Measurements from ENCODE around the gene HHIP. TPM values are rescaled to one million over a fixed set of nuclear protein-coding genes. Genes with fewer than 3 reads are reported as not detected.

HHIP gene
- total RNA-seq, 1 experiment from 2014 or later: 1.6 TPM

GRCh38 chr4:144650311-144651005, 4.5 kb downstream of the HHIP start:
- no peak for TF ChIP-seq CTCF (IDR thresholded peaks at IDR 0.05; ENCODE audit: unreplicated experiment)
- Mint-ChIP-seq H3K9me3 (ENCODE audit: low read depth, unreplicated experiment) (peaks cover 2% of the 10 kb centered on the region), H3K36me3 (ENCODE audit: insufficient read depth, unreplicated experiment) (peaks cover 14% of the 10 kb centered on the region), H3K27ac (ENCODE audit: unreplicated experiment) (no peak overlapping the region), H3K4me1 (ENCODE audit: low read depth, unreplicated experiment) (peaks cover 20% of the 10 kb centered on the region), H3K27me3 (ENCODE audit: unreplicated experiment) (no peaks in the 10 kb centered on the region), H3K4me3 (ENCODE audit: low read depth, unreplicated experiment) (no peak overlapping the region)
- no TSS peak for BruUV-seq (replicated peaks)
- CTCF ChIA-PET: no interaction called here
- intact Hi-C loops (cut with micrococcal nuclease; ENCODE audit: unreplicated experiment): no loop called here
- no peak for DNase-seq

DNA sequence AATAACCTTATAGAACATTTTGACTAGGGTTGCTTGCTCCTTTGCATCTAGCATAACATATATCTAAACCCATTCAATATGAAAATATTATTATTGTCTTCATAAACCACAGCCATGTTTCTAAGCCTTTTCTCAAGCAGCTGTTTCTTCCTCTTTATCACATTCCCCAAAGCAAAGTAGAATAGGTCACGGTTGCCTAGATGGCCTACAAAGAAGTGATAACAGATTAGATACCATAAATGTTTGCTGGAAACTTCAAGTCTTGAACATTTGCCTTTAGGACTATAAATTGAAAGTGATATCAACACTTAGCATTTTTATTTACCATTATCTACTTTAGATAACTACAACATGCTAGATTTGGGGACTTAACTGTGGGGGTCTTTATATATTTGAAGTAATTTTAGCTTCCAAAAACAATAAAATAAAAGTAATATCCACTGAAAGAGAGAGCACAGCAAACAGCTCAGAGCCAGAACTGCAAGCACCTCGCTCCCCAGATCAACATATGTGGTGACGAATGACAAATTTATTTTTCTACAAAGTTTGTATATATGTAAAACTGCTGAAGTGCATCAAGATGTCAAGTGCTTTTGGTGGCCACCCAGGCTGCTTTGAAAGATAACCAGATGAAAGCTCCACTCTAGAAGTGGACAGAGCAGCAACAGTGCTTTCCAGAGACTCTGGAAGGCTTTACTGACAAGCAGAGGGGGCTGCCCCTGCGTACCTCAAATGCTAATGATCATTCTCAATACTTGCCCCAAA, 8.0 kb downstream of the HHIP start:
- H3K27me3 Mint-ChIP-seq (ENCODE audit: unreplicated experiment): no peaks in the 10 kb centered on the region
- intact Hi-C loops (cut with micrococcal nuclease; ENCODE audit: unreplicated experiment): no loop called here
- no peak overlapping the region for H3K4me3 Mint-ChIP-seq (ENCODE audit: low read depth, unreplicated experiment)
- BruUV-seq (replicated peaks): no TSS peak
- H3K27ac Mint-ChIP-seq (ENCODE audit: unreplicated experiment): no peak overlapping the region
- H3K36me3 Mint-ChIP-seq (ENCODE audit: insufficient read depth, unreplicated experiment): no peaks in the 10 kb centered on the region
- CTCF ChIA-PET: no interaction called here
- no peaks in the 10 kb centered on the region for H3K9me3 Mint-ChIP-seq (ENCODE audit: low read depth, unreplicated experiment)
- no peak for DNase-seq
- H3K4me1 Mint-ChIP-seq (ENCODE audit: low read depth, unreplicated experiment): no peaks in the 10 kb centered on the region
- no peak for TF ChIP-seq CTCF (IDR thresholded peaks at IDR 0.05; ENCODE audit: unreplicated experiment)

DNA sequence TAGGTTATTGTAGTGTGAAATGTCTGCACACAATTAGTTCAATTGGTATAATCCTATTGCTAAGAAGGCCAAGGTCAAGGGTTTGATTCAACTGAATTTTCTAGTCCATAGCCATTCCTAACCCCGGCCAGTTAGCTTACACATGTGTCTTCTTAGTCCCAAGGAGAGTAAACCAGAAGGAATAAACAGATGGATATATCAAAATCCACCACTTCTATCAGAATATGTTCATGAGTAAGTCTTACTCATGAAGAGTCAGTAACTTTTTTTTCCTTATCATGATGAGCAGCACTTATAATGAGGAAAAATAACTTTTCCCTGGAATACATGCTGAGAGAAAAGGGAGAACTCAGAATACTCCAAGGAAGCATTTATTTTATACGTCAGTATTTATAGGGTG, 9.5 kb downstream of the HHIP start:
- CTCF ChIA-PET: no interaction called here
- intact Hi-C loops (cut with micrococcal nuclease; ENCODE audit: unreplicated experiment): no loop called here

DNA sequence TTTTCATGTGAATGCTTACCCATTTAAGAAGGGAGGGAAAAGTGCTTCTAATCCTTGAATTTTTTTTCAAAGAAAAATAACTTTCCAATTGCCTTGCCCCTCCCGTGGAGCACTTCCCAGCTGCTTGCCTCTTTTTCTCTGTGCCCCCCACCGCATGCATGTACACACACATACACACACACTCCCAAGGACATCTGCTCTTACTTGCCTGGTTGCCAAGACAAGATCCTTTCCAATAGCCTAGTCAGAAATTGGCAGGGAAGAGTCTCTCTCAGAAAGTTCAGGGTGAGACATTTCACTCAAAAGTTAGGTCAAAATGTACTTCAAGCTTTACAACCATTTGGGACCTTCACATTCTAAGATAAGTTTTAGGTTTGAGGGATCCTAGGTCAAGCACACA, 10.9 kb downstream of the HHIP start:
- H3K4me3 Mint-ChIP-seq (ENCODE audit: low read depth, unreplicated experiment): no peak overlapping the region
- H3K27ac Mint-ChIP-seq (ENCODE audit: unreplicated experiment): no peak overlapping the region
- CTCF ChIA-PET: no interaction called here
- no TSS peak for BruUV-seq (replicated peaks)
- H3K36me3 Mint-ChIP-seq (ENCODE audit: insufficient read depth, unreplicated experiment): no peaks in the 10 kb centered on the region
- no peak for DNase-seq
- H3K4me1 Mint-ChIP-seq (ENCODE audit: low read depth, unreplicated experiment): no peaks in the 10 kb centered on the region
- TF ChIP-seq CTCF (IDR thresholded peaks at IDR 0.05; ENCODE audit: unreplicated experiment): no peak
- no peaks in the 10 kb centered on the region for H3K27me3 Mint-ChIP-seq (ENCODE audit: unreplicated experiment)
- intact Hi-C loops (cut with micrococcal nuclease; ENCODE audit: unreplicated experiment): no loop called here
- no peaks in the 10 kb centered on the region for H3K9me3 Mint-ChIP-seq (ENCODE audit: low read depth, unreplicated experiment)

More for the DNA sequence above, 9.5 kb downstream of the HHIP start:
- DNase-seq: no peak
- H3K4me3 Mint-ChIP-seq (ENCODE audit: low read depth, unreplicated experiment): no peak overlapping the region
- H3K4me1 Mint-ChIP-seq (ENCODE audit: low read depth, unreplicated experiment): no peaks in the 10 kb centered on the region
- H3K36me3 Mint-ChIP-seq (ENCODE audit: insufficient read depth, unreplicated experiment): no peaks in the 10 kb centered on the region
- TF ChIP-seq CTCF (IDR thresholded peaks at IDR 0.05; ENCODE audit: unreplicated experiment): no peak
- H3K27me3 Mint-ChIP-seq (ENCODE audit: unreplicated experiment): no peaks in the 10 kb centered on the region
- no TSS peak for BruUV-seq (replicated peaks)
- H3K9me3 Mint-ChIP-seq (ENCODE audit: low read depth, unreplicated experiment): no peaks in the 10 kb centered on the region
- H3K27ac Mint-ChIP-seq (ENCODE audit: unreplicated experiment): no peak overlapping the region
